B cell (primary cell): ENCODE measurements around the gene SMIM28. TPM values are rescaled to one million over a fixed set of nuclear protein-coding genes. Genes with fewer than 3 reads are reported as not detected.
"Not testable (repeated sequence)": the region's sequence is repeated elsewhere in the genome, so short reads cannot be mapped to it uniquely, and the experiment has no call there.

Experiments used
- ATAC-seq: fragments of 200-7000 bp; cut with Tn5 transposase; one replicate; pipeline ENCODE4 v1.10.0; 2021; ENCODE audit warnings: low read depth, mild to moderate bottlenecking, moderate number of reproducible peaks, moderate library complexity
- CTCF ChIA-PET: fragments of 350-600 bp; sonication (Branson Sonifier 250); formaldehyde crosslinking; loops from one replicate; lab custom pipeline; 2021; ENCODE audit warnings: antibody characterized with exemption, inconsistent platforms; lab: Charles Lee
- POLR2A ChIA-PET: fragments of 350-600 bp; sonication (Branson Sonifier 250); formaldehyde crosslinking; loops from one replicate; lab custom pipeline; 2021; ENCODE audit warnings: antibody characterized with exemption; lab: Charles Lee
- DNase-seq: peaks from one replicate; pipeline ENCODE4 v3.0.0; 2013
- H2AFZ ChIP-seq: 2 replicates; pipeline ENCODE4 v1.6.1; 2012; ENCODE audit warnings: mild to moderate bottlenecking, low read depth, low read length; ENCODE audit not compliant: insufficient read depth, poor library complexity, severe bottlenecking
- H3K27ac ChIP-seq, 2 donors: 1 replicate in 1 of 2; 2 replicates in 1 of 2; pipeline ENCODE4 v1.5.1; 2012 to 2013; ENCODE audit warnings: low read length in 2 of 2, mild to moderate bottlenecking in 2 of 2, moderate library complexity in 1 of 2
- H3K27me3 ChIP-seq, 4 experiments: fragments of 200-600 bp in 1 of 4; sonication (generic) in 1 of 4; replicated peaks in 1 of 4; 1 replicate in 2 of 4; 2 replicates in 2 of 4; pipeline versions ENCODE4 v1.6.1 to v1.7.0; 2013 to 2016; ENCODE audit warnings: low read length in 3 of 4, mild to moderate bottlenecking in 2 of 4, mixed read lengths in 1 of 4, moderate library complexity in 1 of 4; ENCODE audit not compliant: insufficient read depth in 4 of 4, control insufficient read depth in 3 of 4; ENCODE audit errors: control extremely low read depth in 1 of 4
- H3K36me3 ChIP-seq, 2 experiments: replicated peaks in 1 of 2; 1 replicate in 1 of 2; 2 replicates in 1 of 2; pipeline versions ENCODE4 v1.6.1 to v1.7.1; 2013; ENCODE audit warnings: low read length in 1 of 2; ENCODE audit not compliant: insufficient read depth in 2 of 2, control insufficient read depth in 1 of 2; ENCODE audit errors: control extremely low read depth in 1 of 2, extremely low read depth in 1 of 2
- H3K4me1 ChIP-seq, 2 donors: fragments of 200-600 bp in 1 of 2; sonication (generic) in 1 of 2; 1 replicate in 1 of 2; 2 replicates in 1 of 2; pipeline versions ENCODE4 v1.5.1 to v1.6.1; 2013 to 2017; ENCODE audit warnings: low read length in 2 of 2; ENCODE audit not compliant: control insufficient read depth in 2 of 2, insufficient read depth in 2 of 2
- H3K4me2 ChIP-seq: replicated peaks from 2 replicates; pipeline ENCODE3; 2012; ENCODE audit warnings: mild to moderate bottlenecking, low read depth, low read length; ENCODE audit not compliant: poor library complexity, severe bottlenecking
- H3K4me3 ChIP-seq, 5 experiments: fragments of 200-600 bp in 1 of 5; sonication (generic) in 1 of 5; 1 replicate in 3 of 5; 2 replicates in 2 of 5; pipeline versions ENCODE4 v1.5.1 to v1.7.0; 2011 to 2016; ENCODE audit warnings: low read length in 4 of 5, mild to moderate bottlenecking in 4 of 5, low read depth in 2 of 5, control low read depth in 1 of 5, moderate library complexity in 1 of 5; ENCODE audit not compliant: insufficient read depth in 1 of 5; ENCODE audit errors: control extremely low read depth in 1 of 5, extremely low read depth in 1 of 5
- H3K79me2 ChIP-seq: fragments of 200-600 bp; sonication (generic); one replicate; pipeline ENCODE4 v1.6.0; 2016; ENCODE audit warnings: low read length; ENCODE audit not compliant: control insufficient read depth, insufficient read depth
- H3K9ac ChIP-seq: fragments of 200-600 bp; sonication (generic); 2 replicates; pipeline ENCODE4 v1.6.1; 2017; ENCODE audit warnings: mild to moderate bottlenecking, low read length, moderate library complexity
- H3K9me3 ChIP-seq, 3 donors: one replicate each; pipeline versions ENCODE4 v1.6.1 to v1.7.1; 2013; ENCODE audit warnings: low read length in 2 of 3; ENCODE audit not compliant: control insufficient read depth in 2 of 3, insufficient read depth in 1 of 3; ENCODE audit errors: control extremely low read depth in 1 of 3
- H4K20me1 ChIP-seq: 2 replicates; pipeline ENCODE4 v1.6.0; 2012; ENCODE audit warnings: mild to moderate bottlenecking, low read length; ENCODE audit not compliant: insufficient read depth, control insufficient read depth, poor library complexity, severe bottlenecking
- H3K27ac Mint-ChIP-seq: one replicate; pipeline ENCODE4 v1.8.0; 2021; ENCODE audit warnings: mixed read lengths
- H3K27me3 Mint-ChIP-seq: one replicate; pipeline ENCODE4 v1.8.0; 2021; ENCODE audit warnings: mixed read lengths
- H3K4me1 Mint-ChIP-seq: one replicate; pipeline ENCODE4 v1.8.0; 2021; ENCODE audit warnings: mixed read lengths
- H3K4me3 Mint-ChIP-seq: one replicate; pipeline ENCODE4 v1.8.0; 2021; ENCODE audit warnings: mixed read lengths
- H3K9me3 Mint-ChIP-seq: one replicate; pipeline ENCODE4 v1.8.0; 2022; ENCODE audit warnings: mixed read lengths; ENCODE audit not compliant: insufficient read depth
- CTCF ChIP-seq: fragments of 200-600 bp; IDR thresholded peaks from one replicate; pipeline ENCODE4 v1.8.0; 2022; ENCODE audit warnings: antibody characterized with exemption, mild to moderate bottlenecking
- EZH2 ChIP-seq: IDR thresholded peaks from 2 replicates; pipeline ENCODE4 v1.6.1; 2012; ENCODE audit warnings: borderline replicate concordance, low read depth, mild to moderate bottlenecking, moderate library complexity, low read length; ENCODE audit not compliant: insufficient read depth, poor library complexity, severe bottlenecking
- WGBS: methylation state at CpG from one replicate; pipeline ENCODE4 v1.1.5; 2013; ENCODE audit warnings: missing lambda C conversion rate; ENCODE audit not compliant: insufficient coverage; 5-methylcytosine and 5-hydroxymethylcytosine counted together
- intact Hi-C: fragments of 100-400 bp; cut with micrococcal nuclease; formaldehyde crosslinking; loops from one replicate; pipeline ENCODE4 v1.10.0; 2022
- polyA plus RNA-seq: library from polyadenylated mRNA; depleted of rRNA; stranded (reverse); fragments of >200 nt; gene quantifications from 2 replicates; pipeline ENCODE4 v1.2.3, GENCODE V29; 2012
- total RNA-seq, 2 donors: library from RNA; stranded (reverse); fragments of 120-200 nt in 1 of 2; gene quantifications; 1 replicate in 1 of 2; 2 replicates in 1 of 2; pipeline versions ENCODE4 v1.2.3 to v1.2.4, GENCODE V29; 2013 to 2022

SMIM28 gene
- total and polyA plus RNA-seq, 2 donors (not counting 1 experiment from before 2014, with no cell fraction given): not detected

DNA sequence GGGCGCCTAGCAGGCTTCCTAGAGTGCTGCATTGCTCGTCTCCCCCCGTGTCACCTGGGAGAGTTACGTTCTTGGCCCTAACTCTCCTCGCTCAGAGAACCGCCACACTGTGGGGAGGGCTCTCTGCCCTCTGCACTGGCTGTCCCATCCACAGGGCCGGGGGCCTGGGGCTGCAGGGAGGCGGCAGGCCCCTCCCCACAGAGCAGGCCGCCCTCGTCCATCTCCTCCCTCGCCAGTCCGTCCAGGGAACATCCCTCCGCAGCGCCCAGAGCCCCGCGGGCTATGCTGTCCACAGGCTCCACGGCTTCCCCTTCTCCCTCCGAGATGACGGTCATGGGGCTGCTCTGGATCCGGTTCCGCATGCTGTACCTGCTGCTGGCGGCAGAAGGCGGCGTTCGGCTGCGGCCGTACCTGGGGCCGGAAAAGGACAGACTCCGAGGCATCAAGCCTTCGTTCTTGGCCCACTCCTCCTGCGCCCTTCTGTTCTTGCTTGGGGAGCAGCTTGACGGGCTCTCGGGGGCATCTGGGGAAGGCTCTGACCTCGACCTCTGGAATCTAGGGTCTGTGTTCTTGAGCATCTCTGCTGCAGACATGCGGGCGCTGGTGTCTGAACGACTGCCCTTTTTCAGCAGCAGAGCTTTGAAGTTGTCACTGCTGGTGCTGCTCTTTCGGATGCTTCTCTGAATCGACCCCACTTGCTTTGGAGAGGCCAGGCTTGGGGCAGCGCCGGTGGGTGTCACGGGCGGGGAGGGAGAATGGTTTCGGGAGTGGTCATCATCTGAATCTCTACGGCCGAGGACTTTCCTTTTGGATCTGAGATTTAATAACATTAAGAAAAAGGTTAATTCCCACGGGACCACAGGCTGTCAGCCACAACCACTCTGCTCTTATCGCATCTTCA lies 46.5 kb downstream of the SMIM28 start:
- H3K79me2 ChIP-seq: no peaks in the 10 kb centered on the region
- H3K4me2 ChIP-seq: no peak overlapping the region
- H2AFZ ChIP-seq: no peak overlapping the region
- DNase-seq (no peak), ATAC-seq (no peak)
- Mint-ChIP-seq H3K4me3 (no peak overlapping the region), H3K27me3 (peaks cover 2% of the 10 kb centered on the region), H3K9me3 (no peaks in the 10 kb centered on the region), H3K4me1 (no peaks in the 10 kb centered on the region), H3K27ac (no peak overlapping the region)
- 95% methylated on average over 43 of the region's 48 CpGs for WGBS
- no peaks in the 10 kb centered on the region for H4K20me1 ChIP-seq
- CTCF ChIA-PET: interaction anchor here (8.2 to 10.6 kb wide), 2 partner anchors 85 to 94 kb away, joined by 92 to 127 read pairs; no protein-coding TSS in a partner anchor
- no peak overlapping the region for H3K27ac ChIP-seq
- no peak overlapping the region for H3K4me3 ChIP-seq
- no peaks in the 10 kb centered on the region for H3K9me3 ChIP-seq
- POLR2A ChIA-PET: no interaction called here
- no peaks in the 10 kb centered on the region for H3K36me3 ChIP-seq
- no peak overlapping the region for H3K9ac ChIP-seq
- TF ChIP-seq EZH2 (no peak), CTCF (no peak)
- intact Hi-C loops: no loop called here
- no peaks in the 10 kb centered on the region for H3K4me1 ChIP-seq
- H3K27me3 ChIP-seq: no peaks in the 10 kb centered on the region

DNA sequence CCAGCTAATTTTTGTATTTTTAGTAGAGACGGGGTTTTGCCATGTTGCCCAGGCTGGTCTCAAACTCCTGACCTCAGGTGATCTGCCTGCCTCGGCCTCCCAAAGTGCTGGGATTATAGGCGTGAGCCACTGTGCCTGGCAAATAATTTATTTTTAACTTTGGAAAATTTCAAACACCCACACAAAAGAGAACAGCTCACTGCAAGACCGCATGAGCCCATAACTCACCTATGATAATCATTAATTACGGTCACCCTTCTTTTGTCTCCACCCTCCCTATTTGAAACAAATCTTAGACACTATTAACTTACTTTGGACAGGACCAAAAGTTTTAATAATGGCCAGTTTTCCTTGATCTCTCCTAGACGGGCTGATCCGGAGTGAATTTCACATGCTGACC lies 47.6 kb downstream of the SMIM28 start:
- H3K27ac ChIP-seq, ATAC-seq, H3K36me3 ChIP-seq, H4K20me1 ChIP-seq, H3K79me2 ChIP-seq, H2AFZ ChIP-seq, H3K27me3 ChIP-seq, H3K4me3 Mint-ChIP-seq, H3K9ac ChIP-seq, H3K4me1 Mint-ChIP-seq, POLR2A ChIA-PET, H3K4me3 ChIP-seq, H3K27me3 Mint-ChIP-seq, H3K27ac Mint-ChIP-seq, H3K9me3 Mint-ChIP-seq, DNase-seq, intact Hi-C loops, H3K4me1 ChIP-seq, H3K9me3 ChIP-seq, H3K4me2 ChIP-seq: not testable (repeated sequence)
- CTCF ChIA-PET: interaction anchor here (0.8 to 10.6 kb wide), 4 partner anchors 9 to 99 kb away, joined by 3 to 127 read pairs (median 48); no protein-coding TSS in a partner anchor
- WGBS: 99% methylated on average over 7 of the region's 7 CpGs
